Measurements from ENCODE around the gene LRRTM4.

DNA sequence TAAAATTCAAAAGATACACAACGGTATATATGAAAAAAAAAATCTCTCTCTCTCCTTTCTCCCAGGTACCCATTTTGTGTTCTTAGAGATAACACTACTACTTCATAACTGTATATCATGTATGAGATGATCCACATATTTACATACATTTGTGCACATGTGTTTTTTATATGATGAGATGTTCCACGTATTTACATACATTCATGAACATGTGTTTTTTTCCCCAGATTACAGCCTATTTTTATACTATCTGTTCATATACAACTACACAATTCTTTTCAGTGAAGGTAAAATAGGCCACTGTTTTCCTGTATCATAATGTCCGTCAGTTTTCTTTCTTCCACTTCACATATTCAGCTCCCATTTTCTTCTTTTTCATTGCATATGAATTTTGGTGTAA, 808.9 kb downstream of the LRRTM4 start:
- TF ChIP-seq, protein P1, sequence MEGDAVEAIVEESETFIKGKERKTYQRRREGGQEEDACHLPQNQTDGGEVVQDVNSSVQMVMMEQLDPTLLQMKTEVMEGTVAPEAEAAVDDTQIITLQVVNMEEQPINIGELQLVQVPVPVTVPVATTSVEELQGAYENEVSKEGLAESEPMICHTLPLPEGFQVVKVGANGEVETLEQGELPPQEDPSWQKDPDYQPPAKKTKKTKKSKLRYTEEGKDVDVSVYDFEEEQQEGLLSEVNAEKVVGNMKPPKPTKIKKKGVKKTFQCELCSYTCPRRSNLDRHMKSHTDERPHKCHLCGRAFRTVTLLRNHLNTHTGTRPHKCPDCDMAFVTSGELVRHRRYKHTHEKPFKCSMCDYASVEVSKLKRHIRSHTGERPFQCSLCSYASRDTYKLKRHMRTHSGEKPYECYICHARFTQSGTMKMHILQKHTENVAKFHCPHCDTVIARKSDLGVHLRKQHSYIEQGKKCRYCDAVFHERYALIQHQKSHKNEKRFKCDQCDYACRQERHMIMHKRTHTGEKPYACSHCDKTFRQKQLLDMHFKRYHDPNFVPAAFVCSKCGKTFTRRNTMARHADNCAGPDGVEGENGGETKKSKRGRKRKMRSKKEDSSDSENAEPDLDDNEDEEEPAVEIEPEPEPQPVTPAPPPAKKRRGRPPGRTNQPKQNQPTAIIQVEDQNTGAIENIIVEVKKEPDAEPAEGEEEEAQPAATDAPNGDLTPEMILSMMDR (conservative IDR thresholded peaks at IDR 0.05 in 1 of 2, IDR thresholded peaks at IDR 0.05 in 1 of 2; ENCODE audit: extremely low read depth in 1 of 2, insufficient read depth in 1 of 2, low read depth in 1 of 2, low read length in 2 of 2): no peak
- no peak for TF ChIP-seq EZH2 (IDR thresholded peaks at IDR 0.05; ENCODE audit: borderline replicate concordance, low read length)
